ENCODE measurements around the gene AFAP1. TPM values are rescaled to one million over a fixed set of nuclear protein-coding genes. Genes with fewer than 3 reads are reported as not detected.

AFAP1 gene
- polyA plus RNA-seq, 3 donors = not detected

DNA sequence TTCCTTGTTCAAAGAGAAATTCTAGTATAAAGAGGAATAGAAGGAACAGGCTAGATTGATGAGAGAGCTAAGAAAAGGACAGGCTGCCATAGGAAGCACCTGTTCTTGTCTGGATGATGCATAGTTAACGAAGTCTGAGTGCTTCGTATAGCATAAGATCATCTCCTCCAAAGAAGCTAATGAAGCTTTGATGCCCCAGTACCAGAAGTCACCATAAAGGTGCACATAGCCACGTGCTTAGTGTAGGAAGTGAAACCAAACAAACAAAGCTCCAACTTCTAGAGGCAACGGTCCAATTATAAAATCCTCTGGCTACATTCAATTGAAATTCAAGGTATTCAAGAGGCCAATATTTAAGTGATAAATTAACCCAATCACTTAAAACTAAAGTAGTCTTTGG, 31.0 kb downstream of the AFAP1 start:
- Mint-ChIP-seq H3K4me3 (no peak overlapping the region), H3K4me1 (peaks cover 21% of the 10 kb centered on the region), H3K36me3 (no peaks in the 10 kb centered on the region), H3K27ac (no peak overlapping the region), H3K9me3 (no peaks in the 10 kb centered on the region), H3K27me3 (ENCODE audit: low read depth in 3 of 3) (peaks cover 25 to 32% (median 27%) of the 10 kb centered on the region in 3 donors)
- peaks cover 2 to 9% of the 10 kb centered on the region in 2 donors for H3K27me3 ChIP-seq (ENCODE audit: control insufficient read depth in 2 of 2, insufficient read depth in 2 of 2, low read length in 2 of 2)
- TF ChIP-seq, protein P1, sequence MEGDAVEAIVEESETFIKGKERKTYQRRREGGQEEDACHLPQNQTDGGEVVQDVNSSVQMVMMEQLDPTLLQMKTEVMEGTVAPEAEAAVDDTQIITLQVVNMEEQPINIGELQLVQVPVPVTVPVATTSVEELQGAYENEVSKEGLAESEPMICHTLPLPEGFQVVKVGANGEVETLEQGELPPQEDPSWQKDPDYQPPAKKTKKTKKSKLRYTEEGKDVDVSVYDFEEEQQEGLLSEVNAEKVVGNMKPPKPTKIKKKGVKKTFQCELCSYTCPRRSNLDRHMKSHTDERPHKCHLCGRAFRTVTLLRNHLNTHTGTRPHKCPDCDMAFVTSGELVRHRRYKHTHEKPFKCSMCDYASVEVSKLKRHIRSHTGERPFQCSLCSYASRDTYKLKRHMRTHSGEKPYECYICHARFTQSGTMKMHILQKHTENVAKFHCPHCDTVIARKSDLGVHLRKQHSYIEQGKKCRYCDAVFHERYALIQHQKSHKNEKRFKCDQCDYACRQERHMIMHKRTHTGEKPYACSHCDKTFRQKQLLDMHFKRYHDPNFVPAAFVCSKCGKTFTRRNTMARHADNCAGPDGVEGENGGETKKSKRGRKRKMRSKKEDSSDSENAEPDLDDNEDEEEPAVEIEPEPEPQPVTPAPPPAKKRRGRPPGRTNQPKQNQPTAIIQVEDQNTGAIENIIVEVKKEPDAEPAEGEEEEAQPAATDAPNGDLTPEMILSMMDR (IDR thresholded peaks at IDR 0.05) = no peak
- H3K4me3 ChIP-seq (replicated peaks in 1 of 3; ENCODE audit: low read depth in 2 of 3, low read length in 3 of 3) = no peak overlapping the region
- H3K9ac ChIP-seq (ENCODE audit: insufficient read depth, low read length, poor library complexity, severe bottlenecking) = no peak overlapping the region
- intact Hi-C loops (cut with micrococcal nuclease) = no loop called here
- H2AFZ ChIP-seq (ENCODE audit: insufficient read depth, low read depth, low read length, poor library complexity, severe bottlenecking) = no peak overlapping the region
- peaks cover 0 to 10% of the 10 kb centered on the region in 2 donors for H3K4me1 ChIP-seq (ENCODE audit: control insufficient read depth in 1 of 2, insufficient read depth in 2 of 2, low read length in 2 of 2)
- H3K4me2 ChIP-seq (replicated peaks; ENCODE audit: extremely low read depth, low read length, poor library complexity, severe bottlenecking) = no peak overlapping the region
- no peaks in the 10 kb centered on the region for H3K36me3 ChIP-seq (replicated peaks in 1 of 2; ENCODE audit: control insufficient read depth in 1 of 2, insufficient read depth in 2 of 2, low read length in 2 of 2)
- no peaks in the 10 kb centered on the region for H3K79me2 ChIP-seq (ENCODE audit: insufficient read depth, low read length)
- H4K20me1 ChIP-seq (ENCODE audit: insufficient read depth, low read length) = no peaks in the 10 kb centered on the region
- no peaks in the 10 kb centered on the region for H3K9me3 ChIP-seq (replicated peaks in 1 of 2; ENCODE audit: control insufficient read depth in 1 of 2, insufficient read depth in 1 of 2, low read length in 2 of 2)
- no peak for DNase-seq
- WGBS (ENCODE audit: insufficient coverage) = no CpG with 5 or more reads among the region's 4 CpGs
- H3K27ac ChIP-seq (ENCODE audit: low read depth in 1 of 2, low read length in 2 of 2) = no peak overlapping the region

DNA sequence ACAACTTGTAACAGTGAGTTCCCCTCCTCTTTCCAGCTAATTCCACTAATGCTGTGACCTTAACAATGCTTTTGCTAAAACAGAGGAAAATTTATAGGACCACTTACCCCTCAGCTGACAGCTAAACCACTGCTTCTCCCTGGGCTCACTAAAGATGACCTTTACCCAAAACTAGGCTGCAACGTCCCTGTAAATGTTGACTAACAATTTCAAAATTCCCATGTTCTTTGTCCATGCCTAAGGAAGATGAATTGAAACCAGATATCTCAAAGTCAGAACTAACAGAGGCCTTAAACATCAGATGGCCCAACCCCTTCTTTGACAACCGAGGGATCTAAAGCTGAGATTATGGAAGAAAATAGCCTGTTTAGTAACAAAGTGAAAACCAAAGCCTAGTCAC, 32.5 kb downstream of the AFAP1 start:
- TF ChIP-seq, protein P1 (IDR thresholded peaks at IDR 0.05) = no peak
- Histone ChIP-seq H3K9me3 (replicated peaks in 1 of 2; ENCODE audit: control insufficient read depth in 1 of 2, insufficient read depth in 1 of 2, low read length in 2 of 2) (no peaks in the 10 kb centered on the region), H2AFZ (ENCODE audit: insufficient read depth, low read depth, low read length, poor library complexity, severe bottlenecking) (no peak overlapping the region), H3K9ac (ENCODE audit: insufficient read depth, low read length, poor library complexity, severe bottlenecking) (no peak overlapping the region), H4K20me1 (ENCODE audit: insufficient read depth, low read length) (no peaks in the 10 kb centered on the region), H3K4me1 (ENCODE audit: control insufficient read depth in 1 of 2, insufficient read depth in 2 of 2, low read length in 2 of 2) (peaks cover 0 to 10% of the 10 kb centered on the region in 2 donors), H3K36me3 (replicated peaks in 1 of 2; ENCODE audit: control insufficient read depth in 1 of 2, insufficient read depth in 2 of 2, low read length in 2 of 2) (no peaks in the 10 kb centered on the region), H3K4me2 (replicated peaks; ENCODE audit: extremely low read depth, low read length, poor library complexity, severe bottlenecking) (no peak overlapping the region), H3K4me3 (replicated peaks in 1 of 3; ENCODE audit: low read depth in 2 of 3, low read length in 3 of 3) (no peak overlapping the region), H3K27ac (ENCODE audit: low read depth in 1 of 2, low read length in 2 of 2) (no peak overlapping the region), H3K27me3 (ENCODE audit: control insufficient read depth in 2 of 2, insufficient read depth in 2 of 2, low read length in 2 of 2) (peaks cover 0 to 11% of the 10 kb centered on the region in 2 donors), H3K79me2 (ENCODE audit: insufficient read depth, low read length) (no peaks in the 10 kb centered on the region)
- H3K4me1 Mint-ChIP-seq = peaks cover 21% of the 10 kb centered on the region
- no peak for DNase-seq
- H3K4me3 Mint-ChIP-seq = no peak overlapping the region
- no peaks in the 10 kb centered on the region for H3K36me3 Mint-ChIP-seq
- intact Hi-C loops (cut with micrococcal nuclease) = no loop called here
- H3K27ac Mint-ChIP-seq = no peak overlapping the region
- H3K27me3 Mint-ChIP-seq (ENCODE audit: low read depth in 3 of 3) = peaks cover 21 to 41% (median 31%) of the 10 kb centered on the region in 3 donors
- WGBS (ENCODE audit: insufficient coverage) = 100% methylated on average over 1 of the region's 2 CpGs
- no peaks in the 10 kb centered on the region for H3K9me3 Mint-ChIP-seq
